ENCODE measurements around the gene TSPAN9. TPM values are rescaled to one million over a fixed set of nuclear protein-coding genes. Genes with fewer than 3 reads are reported as not detected.

The TSPAN9 gene
- total RNA-seq, 1 donor = 13.0 TPM

DNA sequence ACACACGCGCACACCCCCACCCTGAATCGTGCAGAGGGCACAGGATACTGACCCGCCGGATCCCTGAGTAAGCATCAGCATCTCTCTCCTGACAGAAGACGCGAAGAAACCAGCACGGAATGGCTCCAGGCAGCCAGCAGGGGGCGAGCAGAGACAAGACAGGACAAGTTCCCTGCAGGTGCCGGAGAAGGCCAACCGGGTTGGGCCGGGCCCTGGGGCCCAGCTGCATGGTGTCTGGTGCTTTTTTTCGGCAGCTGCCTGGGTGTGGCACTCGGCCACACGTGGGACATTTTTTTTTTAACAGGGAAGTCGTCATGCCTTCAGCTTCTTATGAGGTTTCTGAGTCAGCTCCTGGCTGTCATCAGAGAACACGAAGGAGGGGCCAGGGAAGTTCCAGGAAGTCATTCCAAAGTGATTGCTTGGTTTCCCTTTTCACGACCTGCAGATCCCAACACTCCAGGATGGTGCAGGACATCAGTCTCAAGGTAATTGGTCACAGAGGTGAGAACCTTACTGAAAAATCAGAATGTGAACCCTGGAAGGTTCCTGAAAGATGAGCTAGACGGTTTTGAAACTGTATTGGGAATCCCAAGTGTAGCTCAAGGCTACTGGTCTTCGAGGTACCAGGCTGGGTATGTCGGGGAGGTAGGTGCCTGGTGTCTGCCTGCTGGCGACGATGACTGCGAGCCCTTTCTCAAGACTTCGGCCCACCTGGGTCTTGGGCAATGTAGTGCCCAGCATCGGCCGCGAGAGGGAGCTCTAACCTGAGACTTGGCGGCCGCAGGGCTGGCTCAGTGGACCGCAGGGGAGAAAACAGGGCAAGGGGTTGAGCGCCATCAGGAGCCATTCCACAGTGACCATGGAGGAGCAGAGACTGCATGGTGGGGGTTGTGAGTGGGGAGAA is 223.0 kb downstream of the TSPAN9 start:
- peak; percentile 98 for DNase-seq (ENCODE audit: insufficient read length, low spot score, missing footprints)
- TF ChIP-seq, protein P1, sequence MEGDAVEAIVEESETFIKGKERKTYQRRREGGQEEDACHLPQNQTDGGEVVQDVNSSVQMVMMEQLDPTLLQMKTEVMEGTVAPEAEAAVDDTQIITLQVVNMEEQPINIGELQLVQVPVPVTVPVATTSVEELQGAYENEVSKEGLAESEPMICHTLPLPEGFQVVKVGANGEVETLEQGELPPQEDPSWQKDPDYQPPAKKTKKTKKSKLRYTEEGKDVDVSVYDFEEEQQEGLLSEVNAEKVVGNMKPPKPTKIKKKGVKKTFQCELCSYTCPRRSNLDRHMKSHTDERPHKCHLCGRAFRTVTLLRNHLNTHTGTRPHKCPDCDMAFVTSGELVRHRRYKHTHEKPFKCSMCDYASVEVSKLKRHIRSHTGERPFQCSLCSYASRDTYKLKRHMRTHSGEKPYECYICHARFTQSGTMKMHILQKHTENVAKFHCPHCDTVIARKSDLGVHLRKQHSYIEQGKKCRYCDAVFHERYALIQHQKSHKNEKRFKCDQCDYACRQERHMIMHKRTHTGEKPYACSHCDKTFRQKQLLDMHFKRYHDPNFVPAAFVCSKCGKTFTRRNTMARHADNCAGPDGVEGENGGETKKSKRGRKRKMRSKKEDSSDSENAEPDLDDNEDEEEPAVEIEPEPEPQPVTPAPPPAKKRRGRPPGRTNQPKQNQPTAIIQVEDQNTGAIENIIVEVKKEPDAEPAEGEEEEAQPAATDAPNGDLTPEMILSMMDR (IDR thresholded peaks at IDR 0.05; ENCODE audit: extremely low read depth, low read depth, low read length) = peak; percentile 93
- H3K4me3 ChIP-seq (ENCODE audit: insufficient read depth, low read length) = peak overlapping the region; percentile 60

DNA sequence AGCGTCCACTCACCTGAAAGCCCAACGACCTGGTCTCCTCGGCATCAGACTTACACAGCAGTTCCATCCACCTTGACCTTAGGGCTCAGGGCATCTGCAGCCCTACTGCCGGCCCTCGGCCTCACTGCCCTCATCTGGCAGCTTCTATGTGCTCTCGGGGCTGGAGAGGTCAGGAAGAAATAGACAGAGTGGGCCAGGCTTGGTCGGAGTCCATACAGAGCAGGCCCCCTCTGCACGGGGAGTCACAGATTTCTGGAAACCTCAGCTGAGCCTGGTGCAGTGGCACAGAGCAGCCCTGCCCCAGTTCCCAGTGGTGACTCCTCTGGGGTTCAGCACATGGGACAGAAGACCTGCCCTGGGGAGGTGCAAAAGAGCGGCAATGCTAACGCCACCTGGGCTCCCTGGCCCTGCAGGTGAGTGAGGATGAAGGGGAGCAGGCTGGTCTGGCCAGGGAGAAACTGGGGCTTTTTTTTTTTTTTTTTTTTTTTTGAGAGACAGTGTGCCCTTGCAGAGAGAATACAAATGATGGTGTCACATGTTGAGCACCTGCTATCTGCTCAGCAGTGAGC is 223.7 kb downstream of the TSPAN9 start:
- Histone ChIP-seq H3K4me2 (ENCODE audit: insufficient read depth, low read length) (peak overlapping the region; percentile 90), H4K20me1 (ENCODE audit: insufficient read depth, low read length) (no peaks in the 10 kb centered on the region), H3K27ac (ENCODE audit: low read depth, low read length) (peak overlapping the region; percentile 80), H3K4me3 (ENCODE audit: insufficient read depth, low read length) (peak overlapping the region; percentile 60), H3K27me3 (ENCODE audit: insufficient read depth, low read length) (peaks cover 3% of the 10 kb centered on the region), H3K4me1 (ENCODE audit: insufficient read depth, low read length) (peaks cover 34% of the 10 kb centered on the region), H3K9me3 (ENCODE audit: low read depth, low read length) (no peaks in the 10 kb centered on the region), H3K36me3 (ENCODE audit: insufficient read depth, low read length) (no peaks in the 10 kb centered on the region), H2AFZ (ENCODE audit: low read length) (peak overlapping the region; percentile 76), H3K79me2 (ENCODE audit: insufficient read depth, low read length) (no peaks in the 10 kb centered on the region)
- no peak for DNase-seq (ENCODE audit: insufficient read length, low spot score, missing footprints)
- TF ChIP-seq, protein P1 (IDR thresholded peaks at IDR 0.05; ENCODE audit: extremely low read depth, low read depth, low read length) = no peak

More for the DNA sequence above, 223.0 kb downstream of the TSPAN9 start:
- Histone ChIP-seq H3K4me2 (ENCODE audit: insufficient read depth, low read length) (peak overlapping the region; percentile 90), H3K4me1 (ENCODE audit: insufficient read depth, low read length) (peaks cover 41% of the 10 kb centered on the region), H3K79me2 (ENCODE audit: insufficient read depth, low read length) (no peaks in the 10 kb centered on the region), H3K36me3 (ENCODE audit: insufficient read depth, low read length) (no peaks in the 10 kb centered on the region), H3K27me3 (ENCODE audit: insufficient read depth, low read length) (peaks cover 3% of the 10 kb centered on the region), H3K27ac (ENCODE audit: low read depth, low read length) (peak overlapping the region; percentile 80), H3K9me3 (ENCODE audit: low read depth, low read length) (no peaks in the 10 kb centered on the region), H4K20me1 (ENCODE audit: insufficient read depth, low read length) (no peaks in the 10 kb centered on the region), H2AFZ (ENCODE audit: low read length) (peak overlapping the region; percentile 76)

DNA sequence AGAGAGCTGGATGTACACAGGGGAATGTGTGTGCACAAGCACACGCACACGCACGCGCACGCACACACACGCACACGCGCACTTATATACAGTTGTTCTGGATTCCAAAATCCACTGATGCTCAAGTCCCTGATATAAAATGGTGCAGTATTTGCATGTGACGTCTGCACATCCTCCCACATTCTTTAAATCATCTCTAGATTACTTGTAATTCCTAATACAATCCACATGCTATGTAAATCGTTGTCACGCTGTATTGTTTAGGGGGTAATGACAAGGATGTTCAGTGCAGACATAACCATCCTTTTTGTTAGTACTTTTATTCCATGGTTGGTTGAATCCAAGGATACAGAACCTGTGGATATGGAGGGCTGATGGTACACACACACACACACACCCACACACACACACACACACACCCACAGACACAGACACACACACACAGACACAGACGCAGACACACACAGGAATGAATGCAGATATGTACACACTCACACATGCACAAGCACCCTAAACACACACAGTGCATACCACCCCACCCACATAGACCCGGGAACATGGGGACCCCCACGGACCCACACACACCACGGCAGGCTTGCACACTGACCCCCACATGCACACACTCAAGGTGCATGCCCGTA is 225.3 kb downstream of the TSPAN9 start:
- no peak for DNase-seq (ENCODE audit: insufficient read length, low spot score, missing footprints)
- Histone ChIP-seq H3K4me3 (ENCODE audit: insufficient read depth, low read length) (no peak overlapping the region), H4K20me1 (ENCODE audit: insufficient read depth, low read length) (no peaks in the 10 kb centered on the region), H3K27ac (ENCODE audit: low read depth, low read length) (no peak overlapping the region), H3K4me2 (ENCODE audit: insufficient read depth, low read length) (no peak overlapping the region), H3K79me2 (ENCODE audit: insufficient read depth, low read length) (no peaks in the 10 kb centered on the region), H3K27me3 (ENCODE audit: insufficient read depth, low read length) (peaks cover 3% of the 10 kb centered on the region), H3K36me3 (ENCODE audit: insufficient read depth, low read length) (no peaks in the 10 kb centered on the region), H3K4me1 (ENCODE audit: insufficient read depth, low read length) (peaks cover 26% of the 10 kb centered on the region), H2AFZ (ENCODE audit: low read length) (no peak overlapping the region), H3K9me3 (ENCODE audit: low read depth, low read length) (no peaks in the 10 kb centered on the region)
- TF ChIP-seq, protein P1 (IDR thresholded peaks at IDR 0.05; ENCODE audit: extremely low read depth, low read depth, low read length) = no peak

Data from osteoblast (primary cell).